GM19452 (cell line): ENCODE results near the gene SIAH2.

Experiments
- ATAC-seq: cut with Tn5 transposase; IDR thresholded peaks from one replicate; pipeline ENCODE4 v1.9.1; 2021; ENCODE audit not compliant: unreplicated experiment

SIAH2 gene

DNA sequence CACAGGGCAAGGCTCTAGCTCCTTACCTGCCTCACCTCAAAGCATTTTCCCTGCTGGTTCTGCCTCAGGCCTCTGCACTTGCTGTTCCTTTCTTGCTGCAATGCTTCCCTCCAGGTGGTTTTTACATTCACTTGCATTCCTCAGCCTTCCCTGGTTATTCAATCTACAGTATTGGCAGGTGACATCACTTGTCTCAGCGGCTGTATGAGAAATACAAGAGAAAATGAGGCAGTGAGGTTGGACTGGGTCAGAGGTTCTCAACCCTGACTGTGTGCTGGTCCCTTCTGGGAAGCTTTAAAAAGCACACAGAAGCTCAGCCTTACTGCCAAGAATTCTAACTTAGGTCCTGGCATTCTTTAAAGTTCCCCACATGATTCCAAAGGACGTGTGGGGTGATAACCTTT, 26.7 kb downstream of the SIAH2 start:
- no peak for ATAC-seq

DNA sequence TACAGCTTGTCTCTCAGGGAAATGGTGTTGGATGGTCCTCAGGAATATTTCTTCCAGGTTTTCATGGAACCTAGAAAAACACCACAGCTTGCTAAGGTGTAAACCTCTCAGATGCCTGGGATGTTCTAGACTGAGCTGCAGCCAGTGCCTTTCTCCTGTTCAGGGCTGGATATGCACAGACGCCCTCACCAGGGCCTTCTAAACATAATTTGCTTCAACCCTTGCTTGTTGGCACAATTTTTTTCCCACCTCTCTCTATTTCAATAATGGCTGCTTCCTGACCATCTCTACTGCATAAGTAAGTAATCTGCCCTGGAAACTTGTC, 28.2 kb downstream of the SIAH2 start:
- ATAC-seq = no peak

GRCh38 chr3:150733936-150734794, 28.8 kb downstream of the SIAH2 start:
- no peak for ATAC-seq

- ATAC-seq = no peak
Measured at GRCh38 chr3:150733373-150733935, 29.5 kb downstream of the SIAH2 start.

DNA sequence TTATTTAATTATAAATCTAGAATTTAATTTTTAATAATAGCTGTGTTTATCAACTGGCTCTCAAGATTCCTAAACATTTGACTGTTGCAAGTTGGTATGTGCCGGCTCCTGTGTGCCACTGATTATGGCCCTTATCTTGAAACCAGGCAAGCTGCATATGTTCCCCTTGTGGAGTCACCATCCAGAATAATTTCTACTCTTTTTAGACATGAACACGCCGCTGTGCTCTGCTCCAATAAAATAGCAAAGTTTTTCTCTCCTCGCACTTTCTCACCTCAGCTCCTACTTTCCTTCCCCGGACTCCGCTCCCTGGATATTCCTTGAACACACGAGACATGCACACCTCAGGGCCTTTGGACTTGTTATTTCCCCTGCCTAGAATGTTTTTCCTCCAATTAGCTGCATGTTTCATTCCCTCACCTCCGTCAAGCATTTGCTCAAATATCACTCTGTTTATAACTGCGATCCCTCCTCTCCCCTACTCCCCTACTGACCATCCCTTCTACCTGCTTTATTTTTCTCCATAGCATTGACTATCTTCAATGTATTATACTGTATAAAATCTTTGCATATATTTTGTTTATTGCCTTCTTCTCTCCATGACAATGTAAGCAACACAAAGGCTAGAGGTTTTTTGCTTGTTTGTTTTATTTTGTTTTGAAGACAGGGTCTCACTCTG, 33.1 kb downstream of the SIAH2 start:
- ATAC-seq = no peak

DNA sequence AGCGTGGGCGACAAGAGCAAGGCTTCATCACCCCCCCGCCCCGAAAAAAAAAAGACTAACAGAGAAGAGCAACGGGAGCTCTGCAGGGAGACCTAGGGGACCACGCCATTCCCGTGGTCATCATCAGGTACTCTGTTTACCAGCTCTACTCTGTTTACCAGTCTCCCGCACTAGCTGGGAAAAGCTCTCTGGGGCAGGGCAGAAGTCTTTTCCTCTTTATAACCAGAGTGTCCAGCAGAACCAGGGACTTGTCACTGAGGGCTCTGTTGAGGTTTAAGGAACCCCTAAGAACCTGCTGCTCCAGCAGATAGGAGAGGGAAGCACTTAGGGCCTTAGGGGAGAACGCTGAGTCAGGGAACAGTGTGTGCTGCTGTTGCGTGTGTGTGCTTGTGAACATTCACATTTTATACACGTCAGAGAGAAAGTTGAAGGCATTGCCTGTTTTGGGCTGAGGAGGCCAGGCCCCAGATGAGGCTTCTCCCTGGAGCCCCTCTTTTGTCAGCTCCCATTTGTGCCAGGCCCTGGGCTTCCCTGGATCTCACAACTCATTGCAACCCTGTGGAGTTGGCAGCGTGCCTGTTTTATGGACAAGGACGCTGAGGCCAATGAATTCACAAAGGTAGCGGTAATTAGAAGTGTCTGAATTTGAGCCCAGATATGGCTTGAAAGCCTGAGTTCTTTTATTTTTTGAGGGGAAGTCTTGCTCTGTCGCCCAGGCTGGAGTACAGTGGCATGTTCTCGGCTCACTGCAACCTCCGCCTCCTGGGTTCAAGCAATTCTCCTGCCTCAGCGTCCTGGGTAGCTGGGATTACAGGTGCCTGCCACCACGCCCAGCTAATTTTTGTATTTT, 35.1 kb downstream of the SIAH2 start:
- no peak for ATAC-seq

DNA sequence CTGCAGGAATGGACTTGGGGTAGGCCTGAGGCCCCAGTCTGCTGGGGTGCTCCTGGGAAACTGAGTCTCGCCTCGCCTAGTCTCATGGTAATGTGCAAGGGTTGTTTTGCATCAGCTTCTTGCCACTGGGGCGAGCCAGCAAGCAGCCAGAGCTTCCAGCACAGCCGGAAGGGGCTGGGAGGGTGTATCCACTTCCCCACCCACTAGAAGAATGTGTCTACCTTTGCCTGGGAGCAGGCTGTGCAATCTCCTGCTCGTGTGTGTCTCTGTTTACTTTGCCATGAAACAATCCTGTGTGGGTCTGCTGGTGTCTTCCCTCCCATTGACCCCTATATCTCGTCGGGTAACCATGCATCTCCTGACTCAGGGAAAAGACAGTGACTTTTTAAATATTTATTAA, 37.4 kb downstream of the SIAH2 start:
- no peak for ATAC-seq

- ATAC-seq = no peak
Measured at GRCh38 chr3:150723946-150724345, 39.0 kb downstream of the SIAH2 start.

DNA sequence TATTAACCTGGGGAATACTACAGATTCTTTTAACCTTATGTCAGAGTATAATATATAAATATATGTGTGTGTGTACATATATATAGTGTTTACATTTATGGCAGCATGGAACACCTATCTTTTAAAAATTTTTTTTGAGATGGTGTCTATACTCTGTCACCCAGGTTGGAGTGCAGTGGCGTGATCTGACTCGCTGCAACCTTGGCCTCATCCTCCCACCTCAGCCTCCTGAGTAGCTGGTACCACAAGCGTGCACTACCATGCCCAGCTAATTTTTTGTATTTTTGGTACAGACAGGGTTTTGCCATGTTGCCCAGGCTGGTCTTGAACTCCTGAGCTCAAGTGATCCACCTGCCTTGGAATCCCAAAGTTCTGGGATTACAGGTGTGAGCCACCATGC, 40.7 kb downstream of the SIAH2 start:
- no peak for ATAC-seq

GRCh38 chr3:150721285-150722130, 41.5 kb downstream of the SIAH2 start:
- ATAC-seq = peak; percentile 84

DNA sequence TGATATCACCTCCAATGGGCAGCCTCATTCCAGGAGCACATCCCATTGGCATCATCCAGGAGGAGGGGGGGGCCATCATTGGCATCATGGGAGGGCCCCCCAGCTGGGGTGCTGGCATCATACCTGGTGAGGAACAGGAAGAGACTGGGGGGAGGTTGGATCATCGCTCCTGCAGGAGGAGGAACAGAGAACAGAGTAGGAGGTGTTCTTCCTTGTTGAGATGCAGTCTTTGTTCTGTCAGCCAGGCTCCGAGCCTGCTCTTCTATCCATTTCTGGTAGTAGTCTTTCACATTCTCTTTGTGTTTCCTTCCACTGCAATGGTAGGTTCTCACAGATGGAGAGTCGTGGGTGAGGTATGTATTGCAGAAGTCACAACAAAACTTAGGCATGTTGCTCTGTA, 42.5 kb downstream of the SIAH2 start:
- ATAC-seq = no peak

- ATAC-seq = no peak
Measured at GRCh38 chr3:150710097-150710496, 52.9 kb downstream of the SIAH2 start.

- ATAC-seq = peak; percentile 99
Measured at GRCh38 chr3:150703756-150704344, 59.1 kb downstream of the SIAH2 start, which contains the start of gene ERICH6. Gene ERICH6 (minus strand): TSS chr3:150703920. CDS start chr3:150703898, 22 bp downstream.

DNA sequence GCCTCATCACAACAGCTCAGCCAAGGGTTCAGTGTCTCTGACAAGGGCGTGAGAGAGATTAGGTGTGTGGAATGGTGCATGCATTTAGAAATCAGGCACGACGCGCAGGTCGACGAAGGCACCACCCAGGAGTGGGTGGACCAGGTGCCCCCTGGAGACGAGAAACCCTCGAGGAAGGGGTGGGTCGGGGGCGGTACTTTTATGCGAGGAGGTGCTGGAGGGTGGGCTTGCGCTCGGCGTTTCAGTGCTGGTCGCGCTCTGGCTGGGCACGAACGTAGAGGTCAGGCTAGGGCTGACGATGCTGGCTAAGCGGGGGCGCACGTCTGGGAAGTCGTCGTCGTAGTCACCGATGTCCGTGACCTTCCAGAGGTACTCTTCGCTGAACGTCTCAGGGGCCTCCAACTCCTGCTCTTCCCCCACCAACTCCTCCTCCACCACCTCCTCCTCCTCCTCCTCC, 59.6 kb downstream of the SIAH2 start:
- peak; percentile 10 for ATAC-seq

- no peak for ATAC-seq
Measured at GRCh38 chr3:150699068-150699639, 63.8 kb downstream of the SIAH2 start.

- no peak for ATAC-seq
Measured at GRCh38 chr3:150697646-150698045, 65.3 kb downstream of the SIAH2 start.

DNA sequence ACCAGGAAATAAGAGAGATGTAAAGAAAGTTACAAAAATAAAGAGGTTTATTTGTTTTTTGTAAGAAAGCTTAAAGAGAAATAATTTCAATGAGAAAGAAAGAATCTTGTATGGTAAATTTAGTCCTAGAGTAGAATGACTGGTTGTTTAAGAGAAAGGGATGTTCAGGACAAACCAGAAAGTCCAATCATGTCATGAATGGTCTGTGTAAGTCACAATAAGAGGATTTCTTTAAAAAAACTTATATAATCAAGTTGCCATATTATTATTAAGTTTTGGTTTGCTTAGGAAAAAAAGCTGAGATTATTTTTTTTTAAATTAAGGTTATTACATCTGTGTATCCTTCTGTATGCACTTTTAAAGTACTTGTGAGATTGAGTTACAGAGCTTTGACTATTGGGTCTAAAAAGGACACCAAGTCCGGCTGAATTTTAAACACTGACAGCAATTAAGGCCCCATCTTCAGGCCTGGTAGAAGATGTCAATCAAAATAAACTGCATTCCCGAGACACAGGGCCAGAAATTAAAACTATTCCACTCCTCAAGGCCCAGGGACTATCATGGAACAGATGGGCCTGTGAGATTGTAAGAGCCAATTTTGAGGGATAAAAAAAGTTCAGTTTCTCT, 71.4 kb downstream of the SIAH2 start:
- ATAC-seq = no peak
